ENCODE results near the gene ADAMTS5.

Gene ADAMTS5

GRCh38 chr21:26967062-26967913 lies at the start of gene ADAMTS5:
Gene ADAMTS5, minus strand, starts transcription at chr21:26967088. Its CDS starts 697 bp downstream, at chr21:26966391.
- no peak for DNase-seq (ENCODE audit: low spot score)

- DNase-seq (ENCODE audit: low spot score), result no peak
Observed at GRCh38 chr21:27001526-27001925, 34.6 kb upstream of the ADAMTS5 start.

GRCh38 chr21:26983576-26983975 lies 16.7 kb upstream of the ADAMTS5 start:
- DNase-seq (ENCODE audit: low spot score), result no peak

GRCh38 chr21:26982767-26983166 lies 15.9 kb upstream of the ADAMTS5 start:
- DNase-seq (ENCODE audit: low spot score), result no peak

GRCh38 chr21:26977746-26978145 lies 10.9 kb upstream of the ADAMTS5 start:
- no peak for DNase-seq (ENCODE audit: low spot score)

GRCh38 chr21:26973226-26973625 lies 6.3 kb upstream of the ADAMTS5 start:
- no peak for DNase-seq (ENCODE audit: low spot score)

- DNase-seq (ENCODE audit: low spot score), result peak; percentile 38
Observed at GRCh38 chr21:26972192-26972591, 5.3 kb upstream of the ADAMTS5 start.

- no peak for DNase-seq (ENCODE audit: low spot score)
Observed at GRCh38 chr21:26969971-26970725, 3.3 kb upstream of the ADAMTS5 start.

GRCh38 chr21:26966649-26967061 lies 233 bp downstream of the ADAMTS5 start:
- DNase-seq (ENCODE audit: low spot score), result no peak

- DNase-seq (ENCODE audit: low spot score), result no peak
Observed at GRCh38 chr21:26965907-26966581, 844 bp downstream of the ADAMTS5 start.

- no peak for DNase-seq (ENCODE audit: low spot score)
Observed at GRCh38 chr21:26965040-26965906, 1.6 kb downstream of the ADAMTS5 start.

- no peak for DNase-seq (ENCODE audit: low spot score)
Observed at GRCh38 chr21:26964170-26964778, 2.6 kb downstream of the ADAMTS5 start.

- DNase-seq (ENCODE audit: low spot score), result no peak
Observed at GRCh38 chr21:26962621-26963181, 4.2 kb downstream of the ADAMTS5 start.

GRCh38 chr21:26961698-26962097 lies 5.2 kb downstream of the ADAMTS5 start:
- no peak for DNase-seq (ENCODE audit: low spot score)

- no peak for DNase-seq (ENCODE audit: low spot score)
Observed at GRCh38 chr21:26958788-26959187, 8.1 kb downstream of the ADAMTS5 start.

- DNase-seq (ENCODE audit: low spot score), result no peak
Observed at GRCh38 chr21:26956813-26957212, 10.1 kb downstream of the ADAMTS5 start.

- no peak for DNase-seq (ENCODE audit: low spot score)
Observed at GRCh38 chr21:26956216-26956615, 10.7 kb downstream of the ADAMTS5 start.

GRCh38 chr21:26954662-26955121 lies 12.2 kb downstream of the ADAMTS5 start:
- DNase-seq (ENCODE audit: low spot score), result no peak

GRCh38 chr21:26952374-26953066 lies 14.4 kb downstream of the ADAMTS5 start:
- no peak for DNase-seq (ENCODE audit: low spot score)

- no peak for DNase-seq (ENCODE audit: low spot score)
Observed at GRCh38 chr21:26949830-26950229, 17.1 kb downstream of the ADAMTS5 start.

All from globus pallidus (tissue), 1 donor.